ENCODE measurements around the gene MOB1A. TPM values are rescaled to one million over a fixed set of nuclear protein-coding genes. Genes with fewer than 3 reads are reported as not detected.

The MOB1A gene
- total RNA-seq, 2 experiments from 2014 or later: 110 to 144 TPM

DNA sequence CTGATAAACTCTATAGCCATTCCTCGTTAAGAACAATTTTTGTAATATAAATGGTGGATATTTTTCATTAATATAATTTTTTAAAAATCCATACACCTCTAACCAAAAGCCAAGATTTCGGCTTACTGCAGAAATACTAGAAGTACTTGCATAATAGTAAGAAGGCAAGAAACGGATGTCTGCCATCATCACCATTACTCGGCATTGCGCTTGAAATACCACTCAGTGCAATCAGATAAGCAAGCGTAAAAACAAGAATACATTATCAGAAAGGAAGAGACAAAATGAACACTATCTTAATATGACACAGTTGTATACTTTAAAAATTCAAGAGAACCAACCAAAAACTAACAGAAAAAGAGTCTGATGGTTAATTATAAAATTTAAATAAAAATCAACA is 15.7 kb downstream of the MOB1A start:
- no peak for TF ChIP-seq EZH2phosphoT487 (IDR thresholded peaks at IDR 0.05; ENCODE audit: borderline replicate concordance, low read depth, low read length)
- TF ChIP-seq, protein P1, sequence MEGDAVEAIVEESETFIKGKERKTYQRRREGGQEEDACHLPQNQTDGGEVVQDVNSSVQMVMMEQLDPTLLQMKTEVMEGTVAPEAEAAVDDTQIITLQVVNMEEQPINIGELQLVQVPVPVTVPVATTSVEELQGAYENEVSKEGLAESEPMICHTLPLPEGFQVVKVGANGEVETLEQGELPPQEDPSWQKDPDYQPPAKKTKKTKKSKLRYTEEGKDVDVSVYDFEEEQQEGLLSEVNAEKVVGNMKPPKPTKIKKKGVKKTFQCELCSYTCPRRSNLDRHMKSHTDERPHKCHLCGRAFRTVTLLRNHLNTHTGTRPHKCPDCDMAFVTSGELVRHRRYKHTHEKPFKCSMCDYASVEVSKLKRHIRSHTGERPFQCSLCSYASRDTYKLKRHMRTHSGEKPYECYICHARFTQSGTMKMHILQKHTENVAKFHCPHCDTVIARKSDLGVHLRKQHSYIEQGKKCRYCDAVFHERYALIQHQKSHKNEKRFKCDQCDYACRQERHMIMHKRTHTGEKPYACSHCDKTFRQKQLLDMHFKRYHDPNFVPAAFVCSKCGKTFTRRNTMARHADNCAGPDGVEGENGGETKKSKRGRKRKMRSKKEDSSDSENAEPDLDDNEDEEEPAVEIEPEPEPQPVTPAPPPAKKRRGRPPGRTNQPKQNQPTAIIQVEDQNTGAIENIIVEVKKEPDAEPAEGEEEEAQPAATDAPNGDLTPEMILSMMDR (conservative IDR thresholded peaks at IDR 0.05; ENCODE audit: low read length): no peak
- Histone ChIP-seq H3K27ac (ENCODE audit: low read depth, low read length, poor library complexity, severe bottlenecking) (no peak overlapping the region), H4K20me1 (ENCODE audit: insufficient read depth, low read length) (no peaks in the 10 kb centered on the region), H3K4me3 (ENCODE audit: low read depth, low read length, poor library complexity, severe bottlenecking) (no peak overlapping the region), H3K79me2 (ENCODE audit: insufficient read depth, low read depth, low read length) (peaks cover 63% of the 10 kb centered on the region), H3K36me3 (ENCODE audit: insufficient read depth, low read length) (peaks cover 100% of the 10 kb centered on the region), H2AFZ (ENCODE audit: low read length) (no peak overlapping the region), H3K9me2 (ENCODE audit: insufficient read depth, low read length) (no peaks in the 10 kb centered on the region), H3K4me2 (ENCODE audit: low read length) (no peak overlapping the region), H3K9me3 (ENCODE audit: low read length) (peaks cover 9% of the 10 kb centered on the region; the same call in 1 of the 2 replicates), H3K4me1 (ENCODE audit: insufficient read depth, low read length, poor library complexity, severe bottlenecking) (no peaks in the 10 kb centered on the region)
- intact Hi-C loops (cut with micrococcal nuclease; ENCODE audit: unreplicated experiment): no loop called here
- no peak for DNase-seq (ENCODE audit: low spot score)
- ChIA-PET CTCF (ENCODE audit: unreplicated experiment) (no interaction called here), POLR2A (interaction anchor here (1.5 kb wide), 1 partner anchor 12 kb away, joined by 4 read pairs; no protein-coding TSS in a partner anchor)
- no TSS peak for BruUV-seq (replicated peaks)

DNA sequence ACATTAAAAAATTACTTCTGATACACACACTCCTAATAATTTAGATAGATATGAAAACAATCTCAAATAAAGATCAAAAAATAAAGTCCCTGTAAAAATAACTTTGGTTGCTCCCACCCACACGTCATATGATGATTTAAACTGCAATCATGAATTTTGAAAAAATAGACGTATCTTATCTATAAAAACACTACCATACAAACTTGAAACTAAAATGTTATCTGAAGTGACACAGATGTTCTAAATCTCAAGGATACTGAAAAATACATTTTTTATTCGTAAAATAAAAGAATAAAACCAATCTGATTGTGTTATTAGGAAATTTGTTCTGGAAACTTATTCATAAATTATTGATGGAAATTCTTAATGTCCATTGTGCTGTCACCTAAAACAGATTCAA is 22.8 kb downstream of the MOB1A start:
- ChIA-PET CTCF (ENCODE audit: unreplicated experiment) (no interaction called here), POLR2A (interaction anchor here (1.2 to 1.3 kb wide), 2 partner anchors 28 to 55 kb away, joined by 3 to 5 read pairs; no protein-coding TSS in a partner anchor)
- H3K4me2 ChIP-seq (ENCODE audit: low read length): no peak overlapping the region
- no TSS peak for BruUV-seq (replicated peaks)
- TF ChIP-seq EZH2phosphoT487 (IDR thresholded peaks at IDR 0.05; ENCODE audit: borderline replicate concordance, low read depth, low read length): no peak
- TF ChIP-seq, protein P1 (conservative IDR thresholded peaks at IDR 0.05; ENCODE audit: low read length): no peak
- peaks cover 13% of the 10 kb centered on the region; the same call in 1 of the 2 replicates for H3K79me2 ChIP-seq (ENCODE audit: insufficient read depth, low read depth, low read length)
- H3K4me3 ChIP-seq (ENCODE audit: low read depth, low read length, poor library complexity, severe bottlenecking): no peak overlapping the region
- no peak for DNase-seq (ENCODE audit: low spot score)
- no peaks in the 10 kb centered on the region for H3K9me3 ChIP-seq (ENCODE audit: low read length)
- H2AFZ ChIP-seq (ENCODE audit: low read length): no peak overlapping the region
- peaks cover 12% of the 10 kb centered on the region for H3K4me1 ChIP-seq (ENCODE audit: insufficient read depth, low read length, poor library complexity, severe bottlenecking)
- peaks cover 10% of the 10 kb centered on the region; the same call in 1 of the 2 replicates for H4K20me1 ChIP-seq (ENCODE audit: insufficient read depth, low read length)
- no peaks in the 10 kb centered on the region for H3K9me2 ChIP-seq (ENCODE audit: insufficient read depth, low read length)
- peaks cover 98% of the 10 kb centered on the region for H3K36me3 ChIP-seq (ENCODE audit: insufficient read depth, low read length)
- intact Hi-C loops (cut with micrococcal nuclease; ENCODE audit: unreplicated experiment): no loop called here
- no peak overlapping the region for H3K27ac ChIP-seq (ENCODE audit: low read depth, low read length, poor library complexity, severe bottlenecking)

DNA sequence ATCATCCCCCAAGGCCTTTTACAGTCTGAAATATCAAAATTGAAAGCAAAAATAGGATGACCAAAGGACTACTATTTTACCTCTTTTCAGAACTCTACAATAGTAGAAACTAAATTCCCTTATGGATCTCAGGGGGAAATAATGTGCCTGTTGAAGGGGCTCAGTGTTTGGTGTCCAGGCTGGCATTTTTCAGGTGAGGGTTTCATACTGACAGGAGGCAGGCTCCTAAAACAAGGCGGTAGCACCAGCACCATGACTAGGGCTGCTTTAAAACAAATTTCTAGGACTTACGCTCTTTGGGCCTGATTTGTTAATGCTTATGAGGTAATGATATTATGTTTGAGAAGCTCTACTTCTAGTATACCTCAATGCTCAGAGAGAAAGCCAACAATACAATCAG is 25.7 kb downstream of the MOB1A start:
- Histone ChIP-seq H3K4me1 (ENCODE audit: insufficient read depth, low read length, poor library complexity, severe bottlenecking) (peaks cover 18% of the 10 kb centered on the region), H3K4me2 (ENCODE audit: low read length) (no peak overlapping the region), H3K27ac (ENCODE audit: low read depth, low read length, poor library complexity, severe bottlenecking) (no peak overlapping the region), H3K4me3 (ENCODE audit: low read depth, low read length, poor library complexity, severe bottlenecking) (no peak overlapping the region), H3K36me3 (ENCODE audit: insufficient read depth, low read length) (peaks cover 75% of the 10 kb centered on the region), H3K9me3 (ENCODE audit: low read length) (no peaks in the 10 kb centered on the region), H4K20me1 (ENCODE audit: insufficient read depth, low read length) (peaks cover 10% of the 10 kb centered on the region; the same call in 1 of the 2 replicates), H3K79me2 (ENCODE audit: insufficient read depth, low read depth, low read length) (peaks cover 13% of the 10 kb centered on the region; the same call in 1 of the 2 replicates), H3K9me2 (ENCODE audit: insufficient read depth, low read length) (no peaks in the 10 kb centered on the region), H2AFZ (ENCODE audit: low read length) (no peak overlapping the region)
- TF ChIP-seq, protein P1 (conservative IDR thresholded peaks at IDR 0.05; ENCODE audit: low read length): no peak
- TF ChIP-seq EZH2phosphoT487 (IDR thresholded peaks at IDR 0.05; ENCODE audit: borderline replicate concordance, low read depth, low read length): no peak
- TSS peak; percentile 9 for BruUV-seq (replicated peaks)
- intact Hi-C loops (cut with micrococcal nuclease; ENCODE audit: unreplicated experiment): loop anchor here (5.0 kb wide), 1 partner anchor 59 kb away; no protein-coding TSS in a partner anchor
- POLR2A ChIA-PET: interaction anchor here (1.0 kb wide), 1 partner anchor 25 kb away, joined by 5 read pairs; the partner anchor contains the start of gene MOB1A
- CTCF ChIA-PET (ENCODE audit: unreplicated experiment): interaction anchor here (0.6 kb wide), 1 partner anchor 114 kb away, joined by 4 read pairs; no protein-coding TSS in a partner anchor
- no peak for DNase-seq (ENCODE audit: low spot score)

Measured in OCI-LY7 (cell line).